Measurements from ENCODE around the gene HRAS. TPM values are rescaled to one million over a fixed set of nuclear protein-coding genes. Genes with fewer than 3 reads are reported as not detected.
A peak's percentile ranks its signal among the peaks of the same experiment; 100 is the strongest.

The HRAS gene
- total RNA-seq, 2 donors from 2014 or later, result 13.0 to 15.8 TPM

- DNase-seq (no peak), ATAC-seq (no peak)
- TF ChIP-seq, protein P1, sequence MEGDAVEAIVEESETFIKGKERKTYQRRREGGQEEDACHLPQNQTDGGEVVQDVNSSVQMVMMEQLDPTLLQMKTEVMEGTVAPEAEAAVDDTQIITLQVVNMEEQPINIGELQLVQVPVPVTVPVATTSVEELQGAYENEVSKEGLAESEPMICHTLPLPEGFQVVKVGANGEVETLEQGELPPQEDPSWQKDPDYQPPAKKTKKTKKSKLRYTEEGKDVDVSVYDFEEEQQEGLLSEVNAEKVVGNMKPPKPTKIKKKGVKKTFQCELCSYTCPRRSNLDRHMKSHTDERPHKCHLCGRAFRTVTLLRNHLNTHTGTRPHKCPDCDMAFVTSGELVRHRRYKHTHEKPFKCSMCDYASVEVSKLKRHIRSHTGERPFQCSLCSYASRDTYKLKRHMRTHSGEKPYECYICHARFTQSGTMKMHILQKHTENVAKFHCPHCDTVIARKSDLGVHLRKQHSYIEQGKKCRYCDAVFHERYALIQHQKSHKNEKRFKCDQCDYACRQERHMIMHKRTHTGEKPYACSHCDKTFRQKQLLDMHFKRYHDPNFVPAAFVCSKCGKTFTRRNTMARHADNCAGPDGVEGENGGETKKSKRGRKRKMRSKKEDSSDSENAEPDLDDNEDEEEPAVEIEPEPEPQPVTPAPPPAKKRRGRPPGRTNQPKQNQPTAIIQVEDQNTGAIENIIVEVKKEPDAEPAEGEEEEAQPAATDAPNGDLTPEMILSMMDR (IDR thresholded peaks at IDR 0.05), result no peak
- TF ChIP-seq POLR2A (IDR thresholded peaks at IDR 0.05), result no peak
- no peaks in the 10 kb centered on the region for H3K4me1 ChIP-seq
- 82 to 84% methylated on average over 12 to 30 of the region's 30 CpGs for WGBS, 2 donors
- no peaks in the 10 kb centered on the region for H3K9me3 ChIP-seq
- H3K27ac ChIP-seq, result no peak overlapping the region
- no peak overlapping the region for H3K4me3 ChIP-seq
- intact Hi-C loops (cut with DNase I), result no loop called here
- H3K27me3 ChIP-seq, result no peaks in the 10 kb centered on the region
- H3K36me3 ChIP-seq (replicated peaks in 1 of 2; ENCODE audit: insufficient read depth in 1 of 2, low read depth in 2 of 2), result peaks cover 0 to 1% of the 10 kb centered on the region in 2 donors
Measured at GRCh38 chr11:528166-528814, 7.1 kb downstream of the HRAS start.

DNA sequence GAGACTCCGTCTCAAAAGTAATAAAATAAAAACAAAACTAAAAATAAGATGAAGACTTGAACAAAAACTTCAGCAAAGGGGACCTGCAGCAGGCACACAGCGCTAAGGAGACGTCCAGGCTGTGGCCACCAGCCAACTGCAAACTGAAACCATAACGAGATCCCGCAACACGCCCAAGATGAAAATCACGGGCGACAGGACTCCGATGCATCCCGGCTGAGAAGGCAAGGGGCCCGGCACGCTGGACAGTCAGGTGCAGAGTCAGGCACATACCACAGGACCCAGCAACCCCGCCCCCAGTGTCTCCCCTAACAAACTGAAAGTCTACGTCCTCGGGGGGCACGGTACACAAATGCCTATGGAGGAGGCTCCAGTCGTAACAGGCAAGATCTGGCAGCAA, 9.2 kb downstream of the HRAS start:
- H3K4me3 ChIP-seq, result no peak overlapping the region
- 81 to 86% methylated on average over 12 to 17 of the region's 17 CpGs for WGBS, 2 donors
- H3K27me3 ChIP-seq, result no peaks in the 10 kb centered on the region
- ATAC-seq, result no peak
- H3K36me3 ChIP-seq (replicated peaks in 1 of 2; ENCODE audit: insufficient read depth in 1 of 2, low read depth in 2 of 2), result no peaks in the 10 kb centered on the region
- no peaks in the 10 kb centered on the region for H3K4me1 ChIP-seq
- H3K27ac ChIP-seq, result no peak overlapping the region
- no peak for TF ChIP-seq POLR2A (IDR thresholded peaks at IDR 0.05)
- TF ChIP-seq, protein P1 (IDR thresholded peaks at IDR 0.05), result no peak
- H3K9me3 ChIP-seq, result no peaks in the 10 kb centered on the region
- intact Hi-C loops (cut with DNase I), result no loop called here
- DNase-seq, result no peak

DNA sequence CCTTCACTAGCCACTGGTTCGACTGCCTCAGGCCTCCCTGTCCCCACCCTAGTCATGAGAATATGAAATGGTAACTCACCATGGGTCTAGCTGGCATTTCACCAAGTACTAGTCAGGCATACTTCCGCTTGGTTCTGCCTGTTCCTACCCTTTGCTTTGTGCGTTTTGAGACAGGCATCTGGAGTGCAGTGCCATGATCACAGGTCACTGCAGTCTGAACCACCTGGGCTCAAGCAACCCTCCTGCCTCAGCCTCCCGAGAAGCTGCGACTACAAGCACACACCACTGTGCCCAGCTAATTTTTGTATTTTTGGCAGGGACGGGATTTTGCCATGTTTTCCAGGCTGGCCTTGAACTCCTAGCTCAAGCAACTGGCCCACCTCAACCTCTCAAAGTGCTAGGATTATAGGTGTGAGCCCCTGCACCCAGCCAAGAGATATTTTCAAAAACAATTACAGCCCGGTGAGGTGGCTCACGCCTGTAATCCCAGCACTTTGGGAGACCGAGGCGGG, 14.1 kb downstream of the HRAS start:
- 84 to 90% methylated on average over 9 to 10 of the region's 10 CpGs for WGBS, 2 donors
- Histone ChIP-seq H3K4me3 (no peak overlapping the region), H3K9me3 (no peaks in the 10 kb centered on the region), H3K4me1 (peaks cover 12% of the 10 kb centered on the region), H3K27me3 (no peaks in the 10 kb centered on the region), H3K27ac (no peak overlapping the region), H3K36me3 (replicated peaks in 1 of 2; ENCODE audit: insufficient read depth in 1 of 2, low read depth in 2 of 2) (no peaks in the 10 kb centered on the region)
- ATAC-seq (no peak), DNase-seq (no peak)
- intact Hi-C loops (cut with DNase I), result no loop called here
- no peak for TF ChIP-seq POLR2A (IDR thresholded peaks at IDR 0.05)
- TF ChIP-seq, protein P1 (IDR thresholded peaks at IDR 0.05), result no peak

DNA sequence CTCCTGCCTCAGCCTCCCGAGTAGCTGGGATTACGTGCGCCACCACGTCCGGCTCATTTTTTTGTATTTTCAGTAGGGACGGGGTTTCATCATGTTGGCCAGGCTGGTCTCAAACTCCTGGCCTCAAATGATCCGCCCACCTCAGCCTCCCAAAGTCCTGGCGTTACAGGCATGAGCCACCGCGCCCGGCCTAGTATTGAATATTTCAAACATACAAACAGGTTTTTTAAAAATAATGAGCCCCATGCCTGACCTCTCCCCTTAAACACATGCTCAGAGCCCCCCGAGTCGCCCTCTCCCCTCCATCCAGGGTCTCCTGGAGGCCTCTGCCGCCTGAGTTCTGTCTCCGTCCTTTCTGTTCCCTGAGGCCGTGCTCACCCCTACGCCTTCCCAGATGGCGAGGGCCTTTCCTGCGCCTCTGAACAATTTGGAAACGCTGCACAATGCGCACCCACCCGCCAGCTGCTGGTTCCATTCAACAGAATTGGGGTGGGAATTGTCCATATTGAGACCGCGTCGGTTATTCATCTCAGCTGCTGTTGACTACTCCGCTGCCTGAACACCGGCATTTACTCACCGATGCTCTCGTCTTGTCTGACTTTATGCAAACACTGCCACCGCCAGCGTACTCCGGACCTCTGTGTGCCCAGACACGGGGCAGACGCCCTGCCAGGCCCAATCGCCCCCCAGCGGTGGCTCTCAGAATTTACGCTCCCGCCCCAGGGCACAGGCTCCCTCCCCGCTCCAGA, 14.8 kb downstream of the HRAS start:
- TF ChIP-seq, protein P1 (IDR thresholded peaks at IDR 0.05), result no peak
- TF ChIP-seq POLR2A (IDR thresholded peaks at IDR 0.05), result no peak
- ATAC-seq, result no peak
- intact Hi-C loops (cut with DNase I), result no loop called here
- 89 to 92% methylated on average over 39 of the region's 39 CpGs for WGBS, 2 donors
- no peaks in the 10 kb centered on the region for H3K27me3 ChIP-seq
- no peaks in the 10 kb centered on the region for H3K36me3 ChIP-seq (replicated peaks in 1 of 2; ENCODE audit: insufficient read depth in 1 of 2, low read depth in 2 of 2)
- peak in 1 of 4 donors; percentile 10 for DNase-seq
- H3K27ac ChIP-seq, result no peak overlapping the region
- peaks cover 12% of the 10 kb centered on the region for H3K4me1 ChIP-seq
- no peaks in the 10 kb centered on the region for H3K9me3 ChIP-seq
- H3K4me3 ChIP-seq, result no peak overlapping the region

Measured in body of pancreas (tissue), 4 donors.